Middle frontal gyrus (tissue), 1 donor: ENCODE data around the gene PROSER3.
"Not testable (repeated sequence)": the region's sequence is repeated elsewhere in the genome, so short reads cannot be mapped to it uniquely, and the experiment has no call there.

Experiments used
- DNase-seq: peaks from one replicate; pipeline ENCODE4 v3.0.0-alpha.2; 2015; ENCODE audit warnings: low spot score; ENCODE audit errors: extremely low spot score

Gene PROSER3

GRCh38 chr19:35789978-35790944 is 32.3 kb downstream of the PROSER3 start:
- DNase-seq: no peak

GRCh38 chr19:35790981-35791813 is 33.2 kb downstream of the PROSER3 start:
- no peak for DNase-seq

GRCh38 chr19:35791814-35792279 is 33.9 kb downstream of the PROSER3 start:
- no peak for DNase-seq

GRCh38 chr19:35792312-35792711 is 34.3 kb downstream of the PROSER3 start:
- DNase-seq: no peak

GRCh38 chr19:35792888-35793287 is 34.9 kb downstream of the PROSER3 start:
- DNase-seq: no peak

GRCh38 chr19:35793381-35794165 is 35.6 kb downstream of the PROSER3 start:
- DNase-seq: no peak

GRCh38 chr19:35795564-35795963 is 37.6 kb downstream of the PROSER3 start:
- not testable (repeated sequence) for DNase-seq

- DNase-seq: no peak
Measured at GRCh38 chr19:35796645-35797542, 38.9 kb downstream of the PROSER3 start.

GRCh38 chr19:35797663-35798062 is 39.7 kb downstream of the PROSER3 start:
- no peak for DNase-seq

GRCh38 chr19:35801828-35802227 is 43.9 kb downstream of the PROSER3 start:
- DNase-seq: no peak

GRCh38 chr19:35805526-35806102 is 47.6 kb downstream of the PROSER3 start:
- no peak for DNase-seq

GRCh38 chr19:35806597-35806996 is 48.6 kb downstream of the PROSER3 start:
- DNase-seq: no peak

GRCh38 chr19:35807633-35808032 is 49.7 kb downstream of the PROSER3 start:
- DNase-seq: no peak

- no peak for DNase-seq
Measured at GRCh38 chr19:35811317-35812219, 53.6 kb downstream of the PROSER3 start.

- DNase-seq: no peak
Measured at GRCh38 chr19:35812220-35813042, 54.5 kb downstream of the PROSER3 start, which contains the start of gene PRODH2. TSS of gene PRODH2 (minus strand) at chr19:35812845. CDS start at chr19:35812805, 40 bp downstream.

GRCh38 chr19:35813043-35813890 is 55.3 kb downstream of the PROSER3 start:
- DNase-seq: no peak

GRCh38 chr19:35816262-35816661 is 58.3 kb downstream of the PROSER3 start:
- DNase-seq: no peak
